Activated CD4-positive, alpha-beta T cell treated with anti-CD3 and anti-CD28 coated beads for 24 hours (primary cell): ENCODE data around the gene UBE2J2.
A peak's percentile ranks its signal among the peaks of the same experiment; 100 is the strongest.
"Not testable (repeated sequence)": the region's sequence is repeated elsewhere in the genome, so short reads cannot be mapped to it uniquely, and the experiment has no call there.

Experiments used
- DNase-seq, 2 donors: peaks; one replicate each; pipeline ENCODE4 v3.0.0-alpha.2; 2020; ENCODE audit warnings: low read depth in 2 of 2

UBE2J2 gene

DNA sequence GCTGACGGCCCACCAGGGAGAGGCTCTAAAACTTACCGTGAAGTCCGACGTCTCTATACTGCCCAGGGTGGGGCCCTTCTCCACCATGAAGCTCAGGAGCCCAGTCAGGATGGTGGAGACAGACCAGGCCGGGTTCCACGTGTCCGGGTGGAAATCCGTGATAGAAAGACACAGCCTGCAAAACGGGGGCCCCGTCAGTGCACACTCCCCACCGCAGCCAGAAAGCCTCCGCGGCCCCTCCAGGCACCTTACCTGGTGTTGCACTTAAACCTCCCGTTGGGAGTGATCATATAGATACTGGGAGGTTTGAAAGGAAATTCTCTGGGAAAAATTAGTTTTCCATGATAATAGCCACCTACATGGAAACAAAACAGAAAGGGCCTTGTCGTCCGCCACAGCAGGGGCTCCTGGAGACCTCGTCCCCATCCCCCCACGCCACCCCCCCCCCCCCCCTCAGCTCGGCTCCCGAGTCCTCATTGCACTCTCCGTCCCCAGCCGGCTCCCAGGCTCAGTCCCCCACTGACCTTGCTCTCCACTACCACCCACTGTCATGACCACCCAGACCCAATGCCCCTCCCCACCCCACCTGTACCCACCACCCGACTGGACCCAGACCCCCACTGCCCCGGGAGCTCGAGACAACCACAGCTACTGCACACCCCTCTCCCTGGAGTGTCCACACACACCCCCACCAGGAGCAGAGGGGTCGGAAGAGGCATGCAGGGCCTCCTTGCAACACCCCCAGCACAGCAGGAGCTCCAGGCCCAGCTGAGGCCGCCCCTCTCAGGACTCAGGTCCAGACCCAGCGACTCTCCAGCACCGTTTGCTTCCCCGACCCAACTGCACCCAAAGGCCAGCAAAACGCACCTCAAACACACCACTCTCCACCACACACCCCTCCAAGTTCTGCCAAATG is 16.4 kb downstream of the UBE2J2 start:
- DNase-seq, result no peak

DNA sequence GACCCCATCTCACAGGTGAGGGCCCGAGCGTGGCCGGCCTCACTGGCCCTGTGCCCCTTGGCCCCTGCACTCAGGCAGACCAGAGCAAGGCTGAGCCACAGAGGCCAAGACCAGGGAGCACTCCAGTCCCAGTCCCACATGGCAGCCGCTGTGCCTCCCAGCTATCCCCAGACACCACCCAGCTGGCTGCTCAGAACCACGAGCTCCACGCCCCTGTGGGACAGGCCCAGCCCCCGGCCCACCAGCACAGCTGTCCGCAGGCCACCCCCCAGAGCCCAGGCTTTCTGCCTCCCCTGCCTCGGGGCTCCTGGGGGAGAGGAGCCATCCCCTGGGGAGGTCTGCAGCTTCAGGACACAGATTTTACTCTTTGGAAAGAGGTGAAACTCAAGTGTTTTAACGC is 18.0 kb downstream of the UBE2J2 start:
- DNase-seq, result no peak

DNA sequence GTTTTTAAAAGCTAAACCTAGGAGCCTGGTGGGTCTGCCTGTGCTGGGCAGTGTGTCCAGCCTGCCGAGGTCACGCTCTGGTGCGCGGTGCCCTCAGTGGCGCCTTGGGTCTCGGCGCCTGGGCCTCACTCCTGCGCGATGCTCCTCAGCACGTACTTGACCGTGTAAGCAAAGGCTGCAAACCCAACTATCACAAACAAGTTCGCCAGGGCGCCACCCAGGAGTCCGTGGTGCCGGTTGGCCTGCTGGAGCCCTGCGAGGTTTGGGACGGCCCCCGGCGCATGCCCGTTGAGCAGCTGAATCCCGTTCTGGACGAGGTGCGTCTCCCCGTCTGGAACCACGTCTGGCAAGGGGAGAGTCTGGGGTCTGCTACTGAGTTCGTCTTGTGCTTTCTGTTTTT is 18.6 kb downstream of the UBE2J2 start:
- no peak for DNase-seq

DNA sequence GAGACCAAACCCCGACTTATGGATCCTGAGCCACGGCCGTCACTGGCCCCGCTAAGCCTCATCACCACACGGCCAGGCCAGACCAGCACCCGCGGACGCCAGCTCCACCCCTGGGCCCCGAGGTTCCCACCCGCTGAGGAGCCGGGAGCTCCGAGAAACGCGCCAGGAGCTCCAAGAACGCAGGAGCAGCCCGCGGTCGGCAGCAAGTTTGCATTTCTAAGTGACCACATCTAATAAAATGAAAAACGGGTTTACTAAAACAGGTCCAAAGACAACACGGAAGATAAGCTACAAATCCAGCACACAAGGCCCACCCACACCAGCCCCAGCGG is 19.0 kb downstream of the UBE2J2 start:
- no peak for DNase-seq

DNA sequence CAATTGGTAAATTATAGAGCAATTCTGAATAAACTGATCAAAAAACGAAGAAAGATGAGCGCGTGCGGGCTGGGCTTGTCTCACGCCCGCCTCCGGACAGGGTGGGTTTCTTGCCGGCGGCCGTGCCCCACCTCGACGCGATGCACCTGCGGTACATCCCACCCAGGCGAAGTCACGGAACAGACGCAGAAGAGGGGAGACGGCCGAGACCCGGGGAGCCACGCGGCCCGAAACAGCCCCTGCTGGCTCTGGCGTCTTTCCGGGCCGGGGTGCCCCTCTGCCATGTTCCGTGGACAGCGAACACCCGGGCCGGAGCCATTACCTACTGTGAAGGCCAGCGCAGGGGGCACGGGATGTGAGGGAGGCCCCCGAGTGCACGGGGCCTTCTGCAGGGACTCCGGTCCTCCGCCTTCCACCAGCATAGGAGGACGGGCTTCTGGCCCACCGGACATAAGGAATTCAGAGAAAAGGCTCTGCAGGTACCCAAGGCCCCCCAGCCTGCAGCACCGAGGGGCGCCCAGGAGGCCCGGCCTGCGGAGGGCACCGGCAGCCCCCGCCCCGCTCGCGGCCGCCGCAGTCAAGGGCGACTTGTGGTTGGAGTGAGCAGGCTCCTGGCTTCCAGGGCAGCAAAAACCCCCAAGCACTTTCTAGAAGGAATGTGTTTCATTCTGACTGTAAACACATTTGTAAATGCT is 19.5 kb downstream of the UBE2J2 start:
- no peak for DNase-seq

DNA sequence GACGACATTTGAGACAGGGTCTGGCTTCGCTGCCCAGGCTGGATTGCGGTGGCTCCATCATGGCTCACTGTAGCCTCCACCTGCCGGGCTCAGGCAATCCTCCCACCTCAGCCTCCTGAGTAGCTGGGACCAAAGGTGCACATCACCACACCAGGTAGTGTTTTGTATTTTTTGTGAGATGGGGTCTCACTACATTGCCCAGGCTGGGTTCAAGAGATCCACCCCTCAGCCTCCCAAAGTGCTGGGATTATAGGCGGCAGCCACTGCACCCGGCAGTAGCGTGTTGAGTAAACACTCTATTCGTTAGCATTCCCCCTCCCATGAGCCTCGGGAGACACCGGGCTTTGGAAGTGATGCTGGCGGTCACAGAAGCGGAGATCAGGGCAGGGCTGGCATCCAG is 20.3 kb downstream of the UBE2J2 start:
- no peak for DNase-seq

DNA sequence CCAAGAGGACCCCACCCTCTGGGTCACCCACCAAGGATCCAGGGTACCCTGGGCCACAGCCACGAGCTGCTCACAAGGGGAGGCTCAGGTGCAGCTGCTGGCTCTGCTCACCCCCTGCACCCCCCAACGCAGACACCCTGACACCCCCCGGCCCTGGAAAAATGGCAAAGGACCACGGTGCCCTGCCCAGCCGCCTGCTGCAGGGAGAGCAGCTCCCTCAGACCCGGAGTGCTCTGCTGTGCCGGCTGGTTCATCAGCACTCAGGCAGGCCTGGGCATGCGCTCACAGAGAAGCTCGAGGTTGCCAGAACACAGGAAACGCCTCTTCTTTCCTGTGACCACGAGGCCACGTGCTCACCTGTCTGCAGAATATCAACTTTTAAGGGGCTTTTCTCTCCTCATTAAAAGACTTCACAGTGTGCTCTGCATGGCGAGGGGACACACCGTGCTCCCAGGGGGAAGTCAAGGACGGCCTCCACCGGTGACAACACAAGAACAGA is 22.8 kb downstream of the UBE2J2 start:
- peak; percentile 52 to 57 for DNase-seq

DNA sequence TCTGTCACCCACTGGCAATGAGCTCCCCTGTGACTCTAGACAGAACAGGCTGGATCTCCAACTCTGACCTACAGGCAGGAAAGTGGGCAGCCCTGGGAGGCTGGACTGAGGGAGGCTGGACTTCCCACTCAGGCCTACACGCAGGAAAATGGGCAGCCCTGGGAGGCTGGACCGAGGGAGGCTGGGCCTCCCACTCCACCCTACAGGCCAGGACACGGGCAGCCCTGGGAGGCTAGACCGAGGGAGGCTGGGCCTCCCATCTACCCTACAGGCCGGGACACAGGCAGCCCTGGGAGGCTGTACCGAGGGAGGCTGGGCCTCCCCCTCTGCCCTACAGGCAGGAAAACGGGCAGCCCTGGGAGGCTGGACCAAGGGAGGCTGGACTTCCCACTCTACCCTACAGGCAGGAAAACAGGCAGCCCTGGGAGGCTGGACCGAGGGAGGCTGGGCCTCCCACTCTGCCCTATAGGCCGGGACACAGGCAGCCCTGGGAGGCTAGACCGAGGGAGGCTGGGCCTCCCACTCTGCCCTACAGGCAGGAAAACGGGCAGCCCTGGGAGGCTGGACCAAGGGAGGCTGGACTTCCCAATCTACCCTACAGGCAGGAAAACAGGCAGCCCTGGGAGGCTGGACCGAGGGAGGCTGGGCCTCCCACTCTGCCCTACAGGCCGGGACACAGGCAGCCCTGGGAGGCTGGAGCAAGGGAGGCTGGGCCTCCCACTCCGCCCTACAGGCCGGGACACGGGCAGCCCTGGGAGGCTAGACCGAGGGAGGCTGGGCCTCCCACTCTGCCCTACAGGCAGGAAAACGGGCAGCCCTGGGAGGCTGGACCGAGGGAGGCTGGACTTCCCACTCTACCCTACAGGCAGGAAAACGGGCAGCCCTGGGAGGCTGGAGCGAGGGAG is 25.4 kb downstream of the UBE2J2 start:
- not testable (repeated sequence) for DNase-seq

DNA sequence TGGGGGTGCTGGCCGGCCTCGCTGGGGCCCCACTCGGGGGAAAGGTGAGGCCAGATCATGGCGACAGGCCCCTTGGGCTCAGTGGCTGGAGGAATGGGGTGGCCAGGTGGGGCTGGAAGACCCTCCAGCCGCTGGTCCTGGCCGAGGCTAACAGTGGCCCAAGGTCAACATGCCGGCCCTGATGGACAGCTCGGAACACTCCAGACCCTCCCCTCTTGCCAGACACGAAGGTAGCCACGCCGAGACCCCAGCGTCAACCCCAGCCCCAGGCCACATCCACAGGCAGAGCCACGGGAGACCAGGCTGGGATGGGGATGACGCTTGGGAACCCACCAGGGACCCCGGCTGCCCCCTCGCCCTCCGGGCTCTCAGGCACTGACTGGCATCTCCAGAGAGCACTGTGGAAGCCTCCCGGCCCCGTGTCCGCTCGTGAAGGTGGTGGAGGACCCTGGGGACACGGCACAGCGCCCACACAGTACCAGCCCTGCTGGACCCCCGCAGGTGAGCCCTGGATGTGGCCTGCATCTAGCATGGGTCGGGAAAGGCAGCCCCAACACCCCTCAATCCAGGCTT is 26.2 kb downstream of the UBE2J2 start:
- no peak for DNase-seq

DNA sequence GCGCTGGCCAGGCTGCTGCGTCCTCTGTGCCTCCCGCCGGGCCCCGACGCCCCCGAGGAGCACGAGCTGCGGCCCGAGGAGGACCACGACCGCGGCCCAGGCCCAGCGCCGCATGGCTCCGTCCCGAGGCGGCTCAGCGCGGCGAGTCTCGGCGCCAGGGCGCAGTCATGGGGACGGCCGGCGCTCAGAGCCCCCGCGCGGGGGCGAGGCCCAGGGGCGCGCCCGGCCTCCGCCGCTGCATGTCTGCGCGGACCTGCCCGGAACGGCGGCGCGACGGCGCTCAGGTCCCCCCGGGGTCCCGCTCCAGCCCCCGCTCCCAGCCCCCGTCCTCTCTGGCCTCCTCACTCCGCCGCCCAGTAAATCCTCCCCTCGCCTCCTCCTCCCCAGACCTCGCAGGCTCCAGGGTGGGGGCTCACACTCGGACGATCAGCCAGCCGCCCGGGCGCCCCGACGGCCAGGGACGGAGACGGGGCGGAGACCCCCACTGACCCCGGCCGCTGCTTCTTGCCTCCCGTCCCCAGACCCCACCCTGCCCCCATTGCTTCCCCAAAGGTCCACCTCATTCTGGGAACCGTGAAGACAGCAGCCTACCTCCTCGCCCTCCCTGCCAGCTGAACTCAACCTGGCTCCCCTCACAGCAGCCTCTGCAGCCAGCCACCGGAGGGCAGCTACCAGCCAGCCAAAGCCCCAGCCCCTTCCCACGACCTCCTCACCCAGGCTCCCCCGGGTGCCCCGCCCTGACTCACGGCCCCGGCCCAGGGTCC is 26.9 kb downstream of the UBE2J2 start, which contains the start of gene C1QTNF12:
Gene C1QTNF12, minus strand, starts transcription at position 146 of the 764 bp plus-strand sequence. Its CDS starts 32 bp downstream, at position 114.
- no peak for DNase-seq

DNA sequence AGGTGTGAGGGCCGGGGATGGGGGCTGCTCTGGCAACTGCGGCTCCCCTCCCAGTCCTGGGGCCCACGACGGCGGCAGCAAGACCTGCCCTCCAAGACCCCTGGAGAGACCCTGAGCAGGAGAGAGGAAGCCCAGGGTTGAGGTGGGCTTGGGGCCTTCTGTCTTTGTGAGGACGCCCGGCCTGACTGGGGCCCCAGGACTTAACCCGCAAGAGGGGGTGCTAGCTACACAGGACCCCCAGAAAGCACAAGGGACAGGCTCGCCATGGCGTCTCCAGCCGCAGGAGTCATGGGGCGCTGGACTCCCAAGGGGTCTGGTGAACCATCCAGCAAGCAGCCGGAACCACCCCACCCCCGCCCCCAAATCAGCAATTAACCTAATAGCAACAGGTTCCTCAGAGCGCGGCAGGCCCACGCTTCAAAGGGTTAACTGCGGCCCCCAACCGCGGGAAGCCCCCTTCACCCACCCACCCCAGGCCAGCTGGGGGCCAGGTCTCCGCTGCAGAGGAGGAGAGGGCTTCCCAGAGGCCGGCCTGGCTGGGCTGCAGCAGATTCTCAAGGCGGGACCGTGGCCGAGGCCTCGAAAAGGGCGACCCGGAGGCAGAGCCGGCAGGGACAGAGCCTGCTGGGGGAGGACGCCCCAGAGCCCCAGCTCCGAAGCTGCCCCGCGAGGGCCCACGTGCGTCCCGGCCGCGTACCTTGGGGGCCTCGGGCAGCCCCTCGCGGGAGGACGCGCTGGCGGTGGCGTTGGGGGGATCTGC is 27.7 kb downstream of the UBE2J2 start:
- DNase-seq, result no peak

DNA sequence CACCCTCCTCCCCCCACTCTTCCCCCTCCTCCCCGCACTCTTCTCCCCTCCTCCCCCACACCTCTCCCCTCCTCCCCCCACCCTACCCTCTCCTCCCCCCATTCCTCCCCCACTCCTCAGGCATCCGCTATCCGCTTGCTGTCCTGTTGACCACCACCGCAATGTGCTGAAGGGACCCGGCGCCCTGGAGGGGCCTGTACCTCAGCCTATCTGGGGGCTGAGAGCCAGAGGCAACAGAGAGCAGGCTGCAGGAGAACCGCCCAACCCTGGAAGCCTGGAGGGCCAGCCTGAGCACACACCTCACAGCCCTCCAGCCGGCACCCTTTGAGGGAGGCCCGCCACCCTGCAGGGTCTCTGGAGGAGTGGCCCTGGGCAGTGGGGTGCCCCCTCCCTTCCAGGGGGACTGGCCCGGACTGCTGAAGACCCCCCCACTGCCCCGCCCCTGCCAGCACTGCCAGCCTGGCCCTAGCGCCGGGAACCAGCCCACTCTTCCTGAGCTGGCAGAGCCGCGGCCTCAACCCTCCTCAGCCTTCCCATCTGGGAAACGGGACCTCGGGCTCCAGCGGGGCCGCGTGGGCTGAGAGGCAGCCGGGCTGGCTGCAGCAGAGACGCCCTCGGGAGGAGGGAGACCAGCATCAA is 28.4 kb downstream of the UBE2J2 start:
- DNase-seq, result no peak

DNA sequence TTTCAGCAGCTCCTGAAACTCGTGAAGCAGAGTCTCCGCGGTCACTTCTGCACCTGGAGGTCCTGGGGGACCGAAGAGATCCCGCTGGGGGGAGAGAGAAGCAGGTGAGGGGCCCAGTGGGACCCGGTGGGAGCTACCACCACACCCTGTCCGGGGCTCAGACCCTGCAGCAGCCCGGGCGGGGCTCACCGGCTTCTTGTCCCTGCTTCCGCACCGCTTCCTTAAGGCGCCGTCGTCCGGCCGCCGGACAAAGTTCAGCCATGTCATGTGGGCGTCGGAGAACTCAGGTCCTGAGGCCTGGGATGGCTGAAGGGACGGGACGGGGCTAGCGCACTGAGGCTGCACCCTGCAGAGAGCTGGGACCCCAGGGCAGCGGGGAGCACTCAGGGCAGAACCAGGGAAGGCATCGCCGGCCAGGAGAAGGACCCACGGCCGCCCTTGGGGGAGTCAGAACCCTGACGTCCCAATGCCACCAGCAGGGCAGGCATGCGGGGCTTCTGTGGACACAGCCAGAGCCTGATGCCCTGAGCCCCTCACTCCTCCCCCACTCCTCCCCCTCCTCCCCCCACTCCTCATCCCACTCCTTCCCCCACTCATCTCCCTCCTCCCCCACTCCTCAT is 29.4 kb downstream of the UBE2J2 start:
- DNase-seq, result no peak

DNA sequence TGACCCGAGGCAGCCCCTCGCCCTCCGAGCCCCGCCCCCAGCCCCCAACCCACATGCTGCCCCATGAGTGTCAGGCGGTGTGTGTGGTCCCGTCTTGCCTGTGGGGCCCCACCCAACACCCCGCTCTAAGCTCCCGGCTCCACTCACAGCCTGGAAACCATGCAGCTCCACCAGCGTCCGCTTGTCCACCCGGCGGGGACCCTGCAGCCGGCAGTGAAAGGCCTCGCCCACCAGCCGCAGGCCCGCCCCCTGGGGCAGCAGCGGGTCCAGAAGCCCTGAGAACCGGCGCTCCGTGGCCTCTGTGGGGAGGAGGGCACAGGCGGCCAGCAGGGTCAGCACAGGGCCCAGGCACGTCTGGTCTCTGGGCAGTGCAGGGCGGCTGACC is 29.9 kb downstream of the UBE2J2 start:
- no peak for DNase-seq

DNA sequence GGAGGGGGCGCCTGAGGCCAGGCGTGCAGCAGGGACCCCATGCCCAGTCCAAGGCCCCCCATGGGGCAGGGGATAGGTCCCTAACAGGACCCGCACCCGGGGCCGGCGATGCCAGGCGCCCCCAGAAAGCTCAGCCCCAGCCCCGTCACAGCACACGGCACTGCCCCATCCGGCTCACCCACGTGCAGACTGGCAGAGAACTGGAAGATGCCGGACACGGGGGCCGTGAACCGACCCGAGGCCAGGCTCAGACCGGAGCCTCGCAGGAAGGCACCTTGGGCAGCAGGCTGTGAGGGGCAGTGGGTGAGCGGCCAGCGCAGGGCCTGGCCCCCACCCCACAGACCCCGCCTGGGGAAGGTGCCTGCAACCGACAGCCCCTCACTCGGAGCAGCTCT is 30.4 kb downstream of the UBE2J2 start:
- DNase-seq, result no peak

DNA sequence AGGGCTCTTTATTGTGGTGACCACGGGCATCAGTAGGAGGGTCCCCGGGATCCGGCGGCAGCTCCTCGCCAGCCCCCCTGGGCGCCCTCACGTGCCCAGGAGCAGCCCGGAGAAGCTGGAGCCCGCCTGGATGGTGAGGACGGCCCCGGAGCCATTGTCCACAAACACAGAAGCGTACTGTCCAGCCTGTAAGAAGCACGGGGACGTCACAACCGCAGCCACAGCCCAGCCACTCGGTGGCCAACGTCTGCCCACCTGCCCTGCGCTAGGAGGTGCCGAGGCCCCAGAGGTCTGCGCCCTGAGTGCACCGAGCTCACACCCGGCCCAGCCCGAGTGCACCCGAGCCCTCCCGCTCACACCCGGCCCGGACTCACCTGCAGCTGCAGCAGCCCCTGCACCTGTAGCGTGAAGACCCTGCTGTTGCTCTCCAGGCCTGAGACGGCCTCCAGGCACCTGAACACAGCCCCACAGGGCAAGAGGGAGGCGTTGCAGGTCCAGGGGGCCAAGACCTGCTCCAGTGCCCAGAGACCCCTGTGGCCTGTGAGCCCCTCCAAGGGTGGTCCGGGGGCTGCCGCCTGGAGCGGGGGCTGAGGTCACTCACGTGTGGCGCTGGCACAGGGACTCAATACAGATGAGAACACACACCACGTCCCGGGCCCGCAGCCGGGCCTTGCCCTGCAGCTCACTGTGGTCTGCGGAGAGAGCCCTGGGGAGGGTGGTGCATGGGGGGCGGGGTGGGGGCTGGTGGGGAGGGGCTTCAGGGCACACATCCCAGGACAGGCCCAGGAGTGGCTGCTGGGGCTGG is 31.0 kb downstream of the UBE2J2 start:
- DNase-seq, result no peak

DNA sequence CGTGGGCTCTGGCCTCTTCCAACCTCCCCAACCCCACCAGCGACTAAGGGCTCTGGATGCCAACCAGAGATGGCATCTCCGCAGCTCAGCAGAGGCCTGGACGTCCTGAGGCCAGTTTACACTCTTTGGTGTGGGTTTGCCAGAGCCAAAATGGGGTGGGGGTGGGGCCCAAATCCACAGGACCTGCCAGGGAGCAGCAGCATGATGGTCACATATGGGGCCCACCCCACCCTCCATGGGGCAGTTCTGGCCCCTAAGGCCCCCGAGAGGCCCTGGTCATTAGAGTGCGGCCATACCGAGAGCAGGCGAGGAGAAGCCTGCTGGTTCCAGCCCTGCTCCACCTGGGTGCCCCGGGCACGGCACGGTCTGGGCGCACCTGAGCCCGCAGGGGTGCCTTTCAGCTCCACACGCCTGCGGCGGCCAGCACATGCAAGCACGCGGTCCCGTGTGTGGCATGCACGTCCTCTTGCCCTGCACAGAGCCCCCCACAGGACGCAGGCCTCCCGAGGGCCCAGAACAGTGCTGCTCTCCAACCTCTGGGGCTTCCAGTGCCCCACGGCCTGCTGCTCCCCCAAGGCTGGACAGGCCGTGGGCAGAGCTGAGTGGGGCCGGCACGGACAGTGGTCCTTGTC is 31.9 kb downstream of the UBE2J2 start:
- no peak for DNase-seq
